GM23338 (cell line): Measurements from ENCODE around the gene LRRC8E. TPM values are rescaled to one million over a fixed set of nuclear protein-coding genes. Genes with fewer than 3 reads are reported as not detected.

Experiments
- ATAC-seq: fragments of 200-7000 bp; cut with Tn5 transposase; 3 replicates; pipeline ENCODE4 v1.9.1; 2020
- DNase-seq: peaks from one replicate; pipeline ENCODE4 v3.0.0-alpha.2; 2015; ENCODE audit warnings: low spot score
- H2AFZ ChIP-seq: fragments of 200-600 bp; sonication (generic); 2 replicates; pipeline ENCODE4 v1.8.0; 2016; ENCODE audit warnings: antibody characterized with exemption, mild to moderate bottlenecking, moderate library complexity
- H3F3A ChIP-seq: fragments of 200-600 bp; sonication (generic); replicated peaks from 2 replicates; pipeline ENCODE4 v1.8.0; 2017; ENCODE audit warnings: antibody characterized with exemption, mixed run types, low read depth
- H3K27ac ChIP-seq: fragments of 200-600 bp; sonication (generic); 2 replicates; pipeline ENCODE4 v1.6.1; 2016; ENCODE audit warnings: low read depth
- H3K27me3 ChIP-seq: fragments of 200-600 bp; sonication (generic); 2 replicates; pipeline ENCODE4 v1.8.0; 2016; ENCODE audit warnings: mild to moderate bottlenecking, mixed run types, moderate library complexity; ENCODE audit not compliant: insufficient read depth
- H3K36me3 ChIP-seq: fragments of 200-600 bp; sonication (generic); 2 replicates; pipeline ENCODE4 v1.8.0; 2016; ENCODE audit warnings: mild to moderate bottlenecking; ENCODE audit not compliant: insufficient read depth
- H3K4me1 ChIP-seq: fragments of 200-600 bp; sonication (generic); 2 replicates; pipeline ENCODE4 v1.8.0; 2016; ENCODE audit warnings: mild to moderate bottlenecking, moderate library complexity; ENCODE audit not compliant: insufficient read depth
- H3K4me2 ChIP-seq: fragments of 200-600 bp; sonication (generic); 2 replicates; pipeline ENCODE4 v1.7.1; 2017; ENCODE audit warnings: mixed run types
- H3K4me3 ChIP-seq: fragments of 200-600 bp; sonication (generic); 2 replicates; pipeline ENCODE4 v1.6.1; 2016; ENCODE audit warnings: mixed run types
- H3K79me2 ChIP-seq: fragments of 200-600 bp; sonication (generic); replicated peaks from 2 replicates; pipeline ENCODE4 v1.8.0; 2017; ENCODE audit warnings: mild to moderate bottlenecking; ENCODE audit not compliant: insufficient read depth
- H3K9me2 ChIP-seq: fragments of 200-600 bp; sonication (generic); 2 replicates; pipeline ENCODE4 v1.8.0; 2017; ENCODE audit not compliant: insufficient read depth
- H4K20me1 ChIP-seq: fragments of 200-600 bp; sonication (generic); replicated peaks from 2 replicates; pipeline ENCODE4 v1.8.0; 2017; ENCODE audit warnings: mild to moderate bottlenecking; ENCODE audit not compliant: insufficient read depth
- H3K27ac Mint-ChIP-seq: 2 replicates; pipeline ENCODE4 v1.8.0; 2020; ENCODE audit warnings: inconsistent platforms, mild to moderate bottlenecking, moderate library complexity, mixed read lengths
- H3K27me3 Mint-ChIP-seq: 3 replicates; pipeline ENCODE4 v1.8.0; 2022; ENCODE audit warnings: low read depth, mild to moderate bottlenecking, moderate library complexity, mixed read lengths, inconsistent platforms; ENCODE audit not compliant: insufficient read depth, poor library complexity
- H3K36me3 Mint-ChIP-seq: 3 replicates; pipeline ENCODE4 v1.8.0; 2021; ENCODE audit warnings: low read depth, mild to moderate bottlenecking, inconsistent platforms, moderate library complexity, mixed read lengths
- H3K4me1 Mint-ChIP-seq: 3 replicates; pipeline ENCODE4 v1.8.0; 2020; ENCODE audit warnings: mild to moderate bottlenecking, inconsistent platforms, mixed read lengths
- H3K4me3 Mint-ChIP-seq: 3 replicates; pipeline ENCODE4 v1.8.0; 2021; ENCODE audit warnings: moderate library complexity, mild to moderate bottlenecking, inconsistent platforms, mixed read lengths
- H3K9me3 Mint-ChIP-seq: 3 replicates; pipeline ENCODE4 v1.8.0; 2020; ENCODE audit warnings: moderate library complexity, mild to moderate bottlenecking, inconsistent platforms, mixed read lengths
- CREB1 ChIP-seq: fragments of 250-450 bp; sonication (Bioruptor Pico); IDR thresholded peaks from 2 replicates; pipeline ENCODE4 v1.5.0; 2020; ENCODE audit warnings: low read depth, mild to moderate bottlenecking, moderate library complexity
- CTCF ChIP-seq, 2 experiments: fragments of 200-600 bp in 1 of 2; sonication (generic) in 1 of 2; conservative IDR thresholded peaks; 2 replicates each; pipeline versions ENCODE4 v1.5.1 to v1.6.1; 2016 to 2017; ENCODE audit warnings: antibody characterized with exemption in 2 of 2, low read depth in 2 of 2, mild to moderate bottlenecking in 2 of 2, moderate library complexity in 1 of 2
- ETS1 ChIP-seq: IDR thresholded peaks from 2 replicates; pipeline ENCODE4 v1.6.1; 2016; ENCODE audit warnings: antibody characterized with exemption
- EZH2 ChIP-seq: fragments of 200-600 bp; sonication (generic); IDR thresholded peaks from one replicate; pipeline ENCODE4 v1.8.0; 2017; ENCODE audit warnings: antibody characterized with exemption, mild to moderate bottlenecking, low read depth; ENCODE audit not compliant: unreplicated experiment
- JUNB ChIP-seq: IDR thresholded peaks from one replicate; pipeline ENCODE4 v1.6.1; 2016; ENCODE audit warnings: antibody characterized with exemption; ENCODE audit not compliant: unreplicated experiment
- NANOG ChIP-seq: IDR thresholded peaks from 2 replicates; pipeline ENCODE4 v1.6.1; 2016; ENCODE audit warnings: antibody characterized with exemption, borderline replicate concordance
- REST ChIP-seq: IDR thresholded peaks from one replicate; pipeline ENCODE4 v1.6.1; 2018; ENCODE audit warnings: antibody characterized with exemption; ENCODE audit not compliant: unreplicated experiment
- STAT1 ChIP-seq: IDR thresholded peaks from one replicate; pipeline ENCODE4 v1.6.1; 2016; ENCODE audit warnings: antibody characterized with exemption; ENCODE audit not compliant: unreplicated experiment
- ZNF114 ChIP-seq: fragments of 250-450 bp; sonication (Bioruptor Pico); IDR thresholded peaks from 2 replicates; pipeline ENCODE4 v1.5.0; 2020; ENCODE audit warnings: mild to moderate bottlenecking, moderate library complexity
- ZNF331 ChIP-seq: fragments of 250-450 bp; sonication (Bioruptor Pico); IDR thresholded peaks from 2 replicates; pipeline ENCODE4 v1.5.0; 2020; ENCODE audit warnings: low read depth, mild to moderate bottlenecking, moderate library complexity
- polyA plus RNA-seq: library from polyadenylated mRNA; unstranded; fragments of >200 nt; fragmentation: Nextera tagmentation; extraction: Ambion mirVana; gene quantifications from 2 replicates; pipeline ENCODE4 v1.2.1, GENCODE V29; 2016
- total RNA-seq: library from RNA; depleted of rRNA; stranded (reverse); fragments of >200 nt; shearing (Covaris generic); gene quantifications from 2 replicates; pipeline ENCODE4 v1.2.3, GENCODE V29; 2014

Gene LRRC8E
- total and polyA plus RNA-seq, 2 experiments from 2014 or later = 0.29 to 4.8 TPM

GRCh38 chr19:7941895-7942596 is 53.7 kb downstream of the LRRC8E start (continued):
- no peak for TF ChIP-seq CREB1
- TF ChIP-seq REST = no peak
- no peak for TF ChIP-seq ZNF331 (CRISPR knock-in tag)
- TF ChIP-seq EZH2 = no peak
- no peak for TF ChIP-seq NANOG
- TF ChIP-seq CTCF (conservative IDR thresholded peaks at IDR 0.05; ENCODE audit: low read depth in 2 of 2) = no peak

- peak overlapping the region; percentile 94 for H3K4me2 ChIP-seq
- peak overlapping the region; percentile 97 for H3K27ac ChIP-seq
- H3K79me2 ChIP-seq = peaks cover 59% of the 10 kb centered on the region
- no peaks in the 10 kb centered on the region for H3K27me3 ChIP-seq
- peaks cover 18% of the 10 kb centered on the region for H3K27me3 Mint-ChIP-seq
- H3K4me3 ChIP-seq = peak overlapping the region; percentile 99
- ATAC-seq (peak; percentile 46), DNase-seq (no peak)
- peak overlapping the region; percentile 100 for H3K27ac Mint-ChIP-seq
- peaks cover 14% of the 10 kb centered on the region for H3K9me3 Mint-ChIP-seq
- peaks cover 8% of the 10 kb centered on the region; the same call in 1 of the 2 replicates for H3F3A ChIP-seq
- no peaks in the 10 kb centered on the region for H3K9me2 ChIP-seq
- H3K4me1 ChIP-seq = no peaks in the 10 kb centered on the region; the same call in 1 of the 2 replicates
- peaks cover 13% of the 10 kb centered on the region; the same call in 2 of the 3 replicates for H3K4me1 Mint-ChIP-seq
- peaks cover 11% of the 10 kb centered on the region for H3K36me3 ChIP-seq
- peaks cover 49% of the 10 kb centered on the region for H3K36me3 Mint-ChIP-seq
- no peak for TF ChIP-seq ZNF114 (CRISPR knock-in tag)
- TF ChIP-seq CREB1 = no peak
- TF ChIP-seq REST = no peak
- TF ChIP-seq ETS1 = no peak
- no peak for TF ChIP-seq JUNB
- TF ChIP-seq STAT1 = no peak
- no peak for TF ChIP-seq CTCF (conservative IDR thresholded peaks at IDR 0.05; ENCODE audit: low read depth in 2 of 2)
- peak overlapping the region; percentile 94 for H3K4me3 Mint-ChIP-seq
- peaks cover 23% of the 10 kb centered on the region for H4K20me1 ChIP-seq
- peak overlapping the region; percentile 68; the same call in 1 of the 2 replicates for H2AFZ ChIP-seq
Observed at GRCh38 chr19:7942981-7943443, 54.7 kb downstream of the LRRC8E start.
